GM08714 (cell line): ENCODE measurements around the gene DDAH1.
"Not testable (repeated sequence)": the region's sequence is repeated elsewhere in the genome, so short reads cannot be mapped to it uniquely, and the experiment has no call there.

Experiments used
- H3K4me3 ChIP-seq: fragments of 200-500 bp; sonication (Bioruptor generic); 2 replicates; pipeline ENCODE4 v1.5.1; 2014; ENCODE audit warnings: mild to moderate bottlenecking, low read length, inconsistent platforms
- ZNF274 ChIP-seq: IDR thresholded peaks from 2 replicates; pipeline ENCODE4 v1.6.1; 2012; ENCODE audit warnings: mild to moderate bottlenecking, low read depth, low read length

DDAH1 gene

DNA sequence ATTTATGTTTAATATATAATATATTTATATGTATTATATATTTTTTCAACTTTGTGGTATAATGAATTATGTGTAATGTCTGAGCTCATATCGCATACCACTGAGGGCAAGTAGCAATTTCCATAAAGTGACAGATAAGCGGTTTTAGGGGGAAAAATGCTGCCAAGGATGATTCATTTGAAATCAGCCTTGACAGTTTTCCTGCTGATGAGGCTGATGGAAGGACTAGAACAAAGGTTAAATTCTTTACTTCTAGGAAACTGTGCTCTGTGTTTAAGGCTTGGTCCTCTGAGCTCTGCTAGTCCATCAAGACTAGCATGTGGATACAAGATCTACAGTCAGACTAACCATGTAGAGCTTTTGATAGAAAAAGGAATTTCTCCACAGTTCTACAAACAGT lies 19.3 kb upstream of the DDAH1 start:
- TF ChIP-seq ZNF274 = no peak
- H3K4me3 ChIP-seq = no peak overlapping the region

DNA sequence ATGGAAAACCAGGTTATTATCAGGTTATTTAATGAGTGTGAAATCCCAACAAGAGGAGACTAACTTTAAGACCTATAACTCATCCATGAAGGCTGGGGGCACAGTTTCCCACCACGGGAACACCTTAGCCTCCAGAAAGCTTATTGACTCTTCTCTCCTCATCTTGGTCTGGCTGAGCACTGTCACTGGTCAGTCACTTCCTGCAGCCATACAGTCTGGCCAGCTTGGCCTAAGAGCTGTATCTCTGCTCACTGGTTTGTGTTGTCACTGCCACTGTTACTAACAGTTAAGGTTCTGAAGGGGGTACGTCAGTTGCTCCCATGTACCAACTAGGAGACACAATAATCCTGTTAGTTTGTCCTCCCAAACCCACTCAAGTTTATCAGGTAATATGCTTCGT lies 16.7 kb upstream of the DDAH1 start:
- no peak for TF ChIP-seq ZNF274
- no peak overlapping the region for H3K4me3 ChIP-seq

DNA sequence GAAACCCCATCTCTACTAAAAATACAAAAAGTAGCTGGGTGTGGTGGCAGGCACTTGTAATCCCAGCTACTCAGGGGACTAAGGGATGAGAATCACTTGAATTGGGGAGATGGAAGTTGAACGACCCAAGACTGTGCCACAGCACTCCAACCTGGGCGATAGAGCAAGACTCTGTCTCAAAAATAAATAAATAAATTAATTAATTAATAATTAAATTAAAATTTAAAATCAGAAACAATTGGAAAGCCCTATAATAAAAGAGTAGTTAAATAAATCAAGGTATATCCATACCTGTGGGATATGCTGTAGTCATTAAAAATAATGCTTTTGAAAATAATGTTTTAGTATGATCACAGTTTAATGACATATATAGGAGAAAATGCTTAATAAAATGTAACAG lies 15.6 kb upstream of the DDAH1 start:
- no peak overlapping the region for H3K4me3 ChIP-seq
- no peak for TF ChIP-seq ZNF274

DNA sequence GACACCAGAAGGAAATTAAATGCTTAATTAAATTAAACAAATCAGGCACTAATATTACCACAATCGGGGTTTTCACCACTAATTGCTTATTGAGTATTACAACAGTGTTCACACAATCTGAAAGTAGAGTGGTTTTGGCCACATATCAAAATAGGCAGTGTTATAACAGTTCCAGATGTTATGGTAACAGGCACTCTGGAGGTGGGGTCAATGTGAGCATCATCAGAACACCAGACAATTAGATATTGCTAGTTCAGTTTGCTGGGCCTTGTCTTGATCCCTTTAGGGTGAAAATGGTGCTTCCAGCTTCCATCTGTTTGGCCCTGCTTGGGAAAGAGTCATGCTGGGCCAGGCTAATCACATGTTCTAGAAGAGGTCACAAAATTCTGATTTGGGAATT lies 14.5 kb upstream of the DDAH1 start:
- no peak for TF ChIP-seq ZNF274
- H3K4me3 ChIP-seq = no peak overlapping the region

DNA sequence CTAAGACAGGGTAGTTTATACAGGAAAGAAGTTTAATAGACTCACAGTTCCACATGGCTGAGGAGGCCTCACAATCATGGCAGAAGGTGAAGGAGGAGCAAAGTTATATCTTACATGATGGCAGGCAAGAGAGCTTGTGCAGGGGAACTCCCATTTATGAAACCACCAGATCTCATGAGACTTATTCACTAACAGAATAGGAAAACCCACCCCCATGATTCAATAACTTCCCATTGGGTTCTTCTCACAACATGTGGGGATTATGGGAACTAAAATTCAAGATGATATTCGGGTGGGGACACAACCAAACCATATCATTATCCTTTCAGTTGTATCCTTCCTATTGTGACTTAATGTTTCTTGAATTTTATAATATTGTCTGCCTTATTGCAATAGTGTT lies 13.4 kb upstream of the DDAH1 start:
- H3K4me3 ChIP-seq = no peak overlapping the region
- TF ChIP-seq ZNF274 = no peak

DNA sequence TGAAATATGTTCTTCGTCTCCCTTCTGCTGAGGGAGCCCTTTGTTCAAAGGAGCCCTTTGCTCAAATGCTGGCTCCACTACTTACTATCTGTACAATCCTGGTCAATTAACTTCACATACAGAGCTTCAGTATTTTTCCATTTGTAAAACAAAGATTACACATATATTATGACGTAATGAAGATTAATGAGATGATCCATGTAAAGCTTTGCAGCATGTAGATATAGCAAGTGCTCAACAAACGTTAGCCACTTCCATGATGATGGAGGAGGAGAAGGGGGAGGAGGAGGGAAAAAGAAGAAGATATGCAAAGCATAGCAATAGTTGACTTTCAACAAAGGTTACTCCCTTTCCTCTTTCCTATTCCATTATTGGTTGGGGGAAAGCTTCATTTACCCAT lies 10.1 kb upstream of the DDAH1 start:
- TF ChIP-seq ZNF274 = no peak
- H3K4me3 ChIP-seq = no peak overlapping the region

DNA sequence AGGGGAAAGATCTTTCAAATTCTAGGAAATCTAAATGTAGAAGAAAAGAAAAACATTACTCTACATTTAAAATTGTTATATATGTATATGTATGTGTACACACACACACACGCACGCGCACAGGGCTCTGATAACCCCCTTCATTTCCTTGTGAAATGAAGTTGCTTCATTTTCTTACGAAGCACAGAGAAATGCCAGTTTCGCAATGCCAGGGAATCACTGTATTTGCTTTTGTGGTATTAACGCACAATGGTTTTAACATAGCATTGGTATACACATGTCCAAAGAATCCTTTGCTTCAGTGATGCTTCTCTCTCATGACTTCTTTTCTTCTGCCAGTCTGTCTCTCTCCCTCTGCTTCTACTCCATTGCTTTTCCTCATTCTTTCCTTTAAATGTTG lies 8.4 kb upstream of the DDAH1 start:
- TF ChIP-seq ZNF274 = no peak
- no peak overlapping the region for H3K4me3 ChIP-seq

DNA sequence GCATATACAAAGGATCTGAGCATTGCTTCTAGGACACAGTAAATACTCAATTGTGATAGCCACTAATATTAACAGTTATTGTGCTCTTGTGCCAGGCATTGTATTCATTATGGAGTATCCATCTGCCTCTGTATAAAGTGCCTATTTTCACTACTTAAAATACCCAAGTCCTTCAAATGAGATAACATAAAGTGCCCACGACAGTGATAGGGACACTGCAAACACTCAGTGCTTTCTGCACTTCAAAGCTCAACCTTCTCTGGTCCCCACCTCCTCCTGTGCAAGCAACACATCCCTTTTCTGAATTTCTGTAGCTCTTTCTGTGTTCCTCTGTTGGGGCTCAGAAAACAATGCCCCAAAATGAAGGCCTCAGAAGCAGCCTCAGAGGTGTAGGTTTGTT lies 6.6 kb upstream of the DDAH1 start:
- TF ChIP-seq ZNF274 = no peak
- no peak overlapping the region for H3K4me3 ChIP-seq

DNA sequence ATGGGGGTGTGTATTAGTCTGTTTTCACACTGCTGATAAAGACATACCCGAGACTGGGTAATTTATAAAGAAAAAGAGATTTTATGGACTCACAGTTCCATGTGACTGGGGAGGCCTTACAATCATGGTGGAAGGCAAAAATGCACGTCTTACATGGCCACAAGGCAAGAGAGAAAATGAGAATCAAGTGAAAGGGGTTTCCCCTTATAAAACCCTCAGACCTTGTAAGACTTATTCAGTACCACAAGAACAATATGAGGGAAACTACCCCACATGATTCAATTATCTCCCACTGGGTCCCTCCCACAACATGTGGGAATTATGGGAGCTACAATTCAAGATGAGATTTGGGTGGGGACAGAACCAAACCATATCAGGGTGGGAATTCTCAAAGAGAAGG lies 5.2 kb upstream of the DDAH1 start:
- H3K4me3 ChIP-seq = not testable (repeated sequence)

DNA sequence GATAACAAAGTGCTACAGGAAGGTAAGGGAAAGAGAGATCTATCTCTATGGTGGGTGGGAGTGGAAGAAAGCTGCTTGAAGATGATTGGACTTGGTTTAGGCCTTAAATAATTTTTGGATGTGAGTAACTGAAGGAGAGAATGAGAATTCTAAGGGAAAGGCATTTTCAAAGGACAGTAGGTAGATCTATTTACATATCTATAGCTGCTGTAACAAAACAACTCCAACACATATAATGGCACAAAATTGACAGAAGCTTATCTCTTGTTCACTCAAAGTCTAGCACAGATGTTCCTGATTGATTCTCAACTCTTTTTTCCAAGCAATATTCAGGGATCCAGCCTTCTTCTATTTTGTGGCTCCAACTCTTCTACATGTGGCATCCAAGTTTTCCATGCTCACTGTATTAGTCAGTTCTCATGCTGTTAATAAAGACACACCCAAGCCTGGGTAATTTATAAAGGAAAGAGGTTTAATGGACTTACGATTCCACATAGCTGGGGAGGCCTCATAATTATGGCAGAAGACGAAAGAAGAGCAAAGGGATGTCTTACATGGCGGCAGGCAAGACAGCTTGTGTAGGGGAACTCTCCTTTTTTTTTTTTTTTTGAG lies 3.1 kb upstream of the DDAH1 start:
- no peak for TF ChIP-seq ZNF274
- no peak overlapping the region for H3K4me3 ChIP-seq

DNA sequence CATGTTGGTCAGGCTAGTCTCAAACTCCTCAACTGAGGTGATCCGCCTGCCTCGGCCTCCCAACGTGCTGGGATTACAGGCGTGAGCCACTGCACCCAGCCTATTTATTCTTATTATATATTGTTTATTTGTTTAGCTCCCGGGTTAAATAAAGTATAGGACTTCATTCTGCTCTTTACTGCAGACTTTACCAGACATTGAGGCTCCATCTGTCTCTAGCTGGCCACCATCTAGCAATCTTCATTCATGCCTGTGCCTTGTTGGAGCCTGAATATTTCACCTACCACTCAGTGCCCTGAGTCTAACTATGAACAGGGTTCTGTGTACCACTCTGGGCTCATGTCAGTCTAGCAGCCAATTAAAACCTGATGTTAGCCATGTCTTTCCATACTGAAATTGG lies 2.1 kb upstream of the DDAH1 start:
- TF ChIP-seq ZNF274 = no peak
- H3K4me3 ChIP-seq = no peak overlapping the region

DNA sequence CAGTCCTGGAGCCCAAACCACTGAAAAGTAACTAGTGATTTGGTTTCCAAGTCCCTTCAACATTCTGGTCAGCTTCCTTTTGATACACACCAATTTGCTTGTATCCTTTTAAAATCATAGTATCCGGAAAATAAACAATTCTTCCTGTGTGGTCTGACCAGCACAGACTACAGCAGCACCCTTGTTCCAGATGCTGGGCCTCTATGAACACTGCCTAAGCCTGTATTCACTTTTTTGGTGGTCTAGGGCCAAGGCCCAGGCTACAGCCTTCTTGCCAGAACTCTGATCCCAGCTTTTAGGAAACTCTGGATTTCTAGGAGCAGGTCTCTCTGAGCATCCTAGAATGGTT lies 801 bp upstream of the DDAH1 start:
- TF ChIP-seq ZNF274 = no peak
- no peak overlapping the region for H3K4me3 ChIP-seq

DNA sequence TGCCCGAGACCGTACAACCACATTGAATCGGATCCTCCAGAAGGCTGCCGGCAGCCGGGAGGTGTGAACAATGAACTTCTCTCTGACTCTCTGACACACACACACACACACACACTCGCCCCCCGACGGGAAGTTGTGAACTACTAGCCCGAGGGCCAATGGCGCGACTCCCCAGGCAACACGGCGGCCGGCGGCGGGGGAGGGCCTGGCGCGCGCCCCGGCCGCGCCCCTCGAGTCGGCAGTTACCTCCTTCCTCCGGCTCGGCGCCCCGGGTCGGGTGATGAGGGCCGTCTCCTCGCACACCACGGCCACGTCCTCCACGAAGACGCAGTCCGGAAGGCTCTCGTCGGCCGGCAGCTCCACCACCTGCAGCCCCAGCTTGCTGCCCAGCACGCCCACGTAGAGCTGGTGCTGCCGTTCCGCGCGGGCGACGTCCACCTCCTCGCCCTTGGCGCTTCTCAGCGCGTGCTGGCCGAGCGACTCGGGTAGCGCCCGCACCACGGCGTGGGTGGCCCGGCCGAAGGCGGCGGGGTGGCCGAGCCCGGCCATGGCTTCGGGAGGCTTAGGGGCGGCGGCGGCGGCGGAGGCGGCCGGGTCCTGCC lies 361 bp downstream of the DDAH1 start:
- TF ChIP-seq ZNF274 = no peak

DNA sequence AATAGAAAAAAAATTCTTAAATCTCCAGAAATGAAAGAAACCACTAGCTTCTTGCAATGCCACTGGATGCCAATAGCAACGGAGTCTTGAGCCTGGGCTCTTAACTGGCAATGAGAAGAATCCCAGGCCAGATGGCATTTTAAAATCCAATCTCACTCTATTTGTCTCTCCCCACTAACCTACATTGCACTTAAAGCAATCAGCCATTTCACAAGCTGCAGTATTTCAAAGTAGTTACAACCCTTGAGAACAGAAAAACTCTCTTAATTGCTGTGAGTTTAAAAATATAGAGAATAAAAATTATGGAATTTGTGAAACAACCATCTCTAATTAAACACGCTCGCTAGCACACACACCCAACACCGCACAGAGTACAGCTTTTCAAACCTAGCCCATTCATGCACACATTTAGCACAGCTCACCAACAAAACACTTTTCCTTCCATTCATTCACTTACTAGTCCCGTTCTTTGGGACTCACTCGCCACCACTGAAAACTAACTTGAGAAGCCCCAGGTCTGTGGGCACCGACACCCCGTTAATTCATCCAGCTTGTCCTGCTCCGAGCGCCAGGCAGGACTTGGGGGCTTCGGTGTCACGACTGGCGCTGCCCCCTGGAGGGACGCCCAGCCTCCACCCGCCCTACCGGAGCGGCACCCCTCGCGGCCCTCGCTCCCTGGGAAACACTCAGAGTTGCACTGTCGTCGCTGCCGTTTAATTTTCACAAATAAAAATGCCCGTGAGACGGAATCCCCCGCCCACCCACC lies 1.0 kb downstream of the DDAH1 start:
- TF ChIP-seq ZNF274 = no peak
- H3K4me3 ChIP-seq = peak overlapping the region; percentile 53

More for the DNA sequence above, 361 bp downstream of the DDAH1 start:
- H3K4me3 ChIP-seq = peak overlapping the region; percentile 53

DNA sequence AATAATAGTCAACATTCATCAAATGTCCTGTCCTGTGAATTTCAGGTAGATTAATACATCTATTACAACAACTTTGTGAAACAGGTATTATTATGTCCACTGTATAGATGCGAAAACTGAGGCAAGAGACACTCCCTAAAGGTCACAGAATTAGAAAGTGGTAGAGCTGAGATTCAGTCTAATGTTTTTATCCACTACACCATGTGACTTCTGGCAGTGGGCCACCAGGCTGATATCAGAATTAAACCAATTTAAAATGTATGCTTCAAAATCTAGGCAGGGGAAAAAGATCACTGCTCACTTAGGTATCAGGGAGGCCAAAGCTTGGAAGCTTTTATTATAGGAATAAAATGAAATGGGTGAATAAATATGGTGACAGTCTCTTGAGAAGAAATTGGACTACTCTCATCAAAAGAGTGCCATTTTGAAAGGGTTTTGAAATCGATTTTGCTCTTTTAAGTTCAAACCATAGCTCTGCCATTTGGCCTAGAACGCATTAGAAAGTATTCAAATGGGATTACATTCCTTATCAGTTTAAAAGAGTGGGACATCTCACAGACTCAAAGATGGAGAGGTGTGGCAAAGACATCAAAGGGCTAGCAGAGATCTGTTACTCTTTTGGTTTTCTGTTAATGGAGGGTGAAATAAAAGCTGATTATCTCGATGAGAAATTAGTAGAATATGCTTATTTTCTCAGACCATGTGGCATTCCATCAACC lies 1.9 kb downstream of the DDAH1 start:
- H3K4me3 ChIP-seq = no peak overlapping the region

More for the DNA sequence above, 1.9 kb downstream of the DDAH1 start:
- no peak for TF ChIP-seq ZNF274
